GM19035 (cell line): ENCODE measurements around the gene PDE8A.

Source experiments
- ATAC-seq: cut with Tn5 transposase; IDR thresholded peaks from one replicate; pipeline ENCODE4 v1.9.1; 2021; ENCODE audit not compliant: unreplicated experiment

The PDE8A gene

DNA sequence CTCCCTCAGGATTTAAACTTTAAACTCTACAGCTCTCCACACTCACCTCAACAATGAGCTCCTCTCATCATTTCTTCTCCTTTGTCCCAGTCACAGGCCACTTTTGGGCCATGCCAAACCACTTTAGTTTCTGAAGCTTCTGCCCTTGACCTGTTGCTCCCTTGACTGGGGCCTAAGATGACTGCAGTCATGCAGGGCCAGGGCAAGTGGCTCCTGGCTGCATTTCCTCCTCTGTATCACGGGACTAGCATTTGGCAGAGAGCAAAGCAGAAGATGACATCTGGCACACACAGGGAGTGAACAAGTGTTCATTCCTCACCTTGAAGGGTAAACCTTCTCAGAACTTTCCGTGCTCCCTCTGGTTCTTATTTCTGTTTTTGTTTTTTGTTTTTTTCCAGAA, 136.9 kb downstream of the PDE8A start:
- no peak for ATAC-seq

DNA sequence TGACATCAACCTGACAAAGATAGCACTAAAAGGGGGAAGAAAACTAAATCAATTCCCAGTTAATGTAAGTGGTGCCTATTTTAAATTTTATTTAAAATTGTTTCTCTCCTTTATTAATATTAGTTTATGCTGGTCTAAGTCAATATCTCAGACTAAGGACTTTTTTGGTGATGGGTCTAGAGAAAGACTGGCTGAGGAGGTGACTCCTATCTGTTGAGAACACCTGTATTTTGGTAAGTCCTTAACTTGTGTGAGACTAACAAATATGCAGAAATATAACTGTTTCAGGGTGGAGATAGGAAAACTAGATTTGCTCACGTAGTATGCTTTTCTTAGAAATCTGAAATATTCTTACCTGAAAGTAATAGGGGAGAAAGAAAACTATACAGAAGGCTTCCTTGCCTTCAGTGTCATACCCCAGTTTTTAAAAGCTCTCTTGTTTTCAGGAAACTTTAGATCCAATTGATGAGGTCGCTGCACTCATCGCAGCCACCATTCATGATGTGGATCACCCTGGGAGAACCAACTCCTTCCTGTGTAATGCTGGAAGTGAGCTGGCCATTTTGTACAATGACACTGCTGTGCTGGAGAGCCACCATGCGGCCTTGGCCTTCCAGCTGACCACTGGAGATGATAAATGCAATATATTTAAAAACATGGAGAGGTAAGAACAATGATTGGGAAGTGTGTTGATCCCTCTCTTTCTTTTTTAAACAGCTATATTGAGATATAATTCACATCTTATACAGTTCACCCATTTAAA, 138.9 kb downstream of the PDE8A start:
- no peak for ATAC-seq

DNA sequence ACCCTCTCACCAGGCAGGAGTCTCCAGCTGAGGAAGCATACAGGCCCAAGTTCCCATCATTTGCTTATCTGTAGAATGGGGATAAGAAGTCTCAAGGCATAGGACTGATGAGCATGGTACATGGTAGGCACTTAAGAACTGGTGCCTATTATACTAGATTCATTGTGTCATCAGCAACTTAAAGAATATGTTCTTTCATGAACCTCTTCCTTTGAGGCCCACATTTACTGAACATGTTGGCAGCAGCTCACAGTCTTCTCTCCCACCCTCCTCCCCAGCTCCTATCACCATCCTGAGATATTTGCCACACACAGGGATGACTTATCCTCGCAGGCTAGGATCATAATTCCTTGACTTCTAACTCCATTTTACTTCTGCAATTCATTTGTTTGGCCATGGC, 142.5 kb downstream of the PDE8A start:
- ATAC-seq, result no peak

DNA sequence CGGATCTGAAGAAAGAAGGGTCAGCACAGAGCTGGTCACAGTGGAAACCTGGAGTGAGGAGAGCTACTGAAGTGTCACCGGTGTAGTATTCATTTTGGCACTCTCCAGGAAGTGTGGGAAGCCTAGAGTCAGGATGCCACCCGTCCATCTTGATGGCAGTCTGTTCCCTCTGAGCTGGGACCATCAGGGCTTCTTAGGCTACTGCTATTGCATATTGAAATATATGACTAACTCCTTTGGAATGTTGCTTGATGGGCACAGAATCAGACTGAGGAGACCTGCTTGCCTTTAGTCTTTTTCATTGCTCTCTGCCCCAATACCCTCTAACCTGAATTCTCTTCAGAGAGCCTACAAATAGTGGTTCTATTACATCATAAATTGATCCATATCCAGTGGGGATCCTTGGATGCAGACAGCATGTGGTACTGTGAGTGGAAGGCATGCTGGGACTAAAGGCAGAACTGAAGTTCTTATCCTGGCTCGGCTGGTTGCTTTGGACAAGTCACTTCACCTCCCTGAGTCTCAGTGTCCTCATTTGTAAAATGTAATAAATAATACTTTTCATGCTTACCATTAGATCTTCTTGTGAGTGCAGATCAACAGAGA, 143.5 kb downstream of the PDE8A start:
- ATAC-seq, result no peak

GRCh38 chr15:85128621-85129020, 147.0 kb downstream of the PDE8A start:
- no peak for ATAC-seq

- ATAC-seq, result no peak
Observed at GRCh38 chr15:85129881-85130280, 148.2 kb downstream of the PDE8A start.

DNA sequence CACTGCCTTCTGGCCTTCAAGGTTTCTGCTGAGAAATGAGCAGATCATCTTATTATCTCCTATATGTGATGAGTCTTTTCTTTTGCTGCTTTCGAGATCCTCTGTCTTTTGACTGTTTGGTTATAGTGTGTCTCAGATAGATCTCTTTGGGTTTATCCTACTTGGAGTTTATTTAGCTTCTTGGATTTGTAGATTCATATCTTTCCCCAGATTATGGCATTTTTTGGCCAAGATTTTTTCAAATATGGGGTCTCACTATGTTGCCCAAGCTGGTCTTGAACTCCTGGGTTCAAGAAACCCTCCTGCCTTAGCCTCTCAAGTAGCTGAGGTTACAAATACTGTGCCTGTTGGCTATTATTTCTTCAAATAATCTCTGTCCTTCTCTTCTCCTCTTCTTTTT, 150.3 kb downstream of the PDE8A start:
- ATAC-seq, result no peak

DNA sequence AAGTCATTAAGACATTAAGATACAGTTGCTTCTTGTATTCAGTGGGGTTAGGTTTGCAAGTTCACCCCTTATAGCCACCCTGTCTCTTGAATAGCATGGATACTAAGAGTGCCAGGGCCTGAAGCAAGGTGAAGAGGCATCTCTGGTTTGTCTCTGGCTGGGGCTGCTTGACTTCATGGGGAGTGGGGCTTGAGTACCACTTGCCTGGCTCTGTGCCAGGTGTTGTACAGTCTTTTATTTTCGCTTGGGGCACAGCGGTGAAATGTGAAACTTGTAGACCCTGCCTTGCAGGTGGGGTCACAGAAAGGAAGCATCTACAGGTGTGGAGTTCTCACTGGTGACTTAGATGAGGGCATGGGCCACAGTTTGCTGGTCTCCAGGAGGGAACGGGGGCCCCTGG, 152.1 kb downstream of the PDE8A start:
- no peak for ATAC-seq

DNA sequence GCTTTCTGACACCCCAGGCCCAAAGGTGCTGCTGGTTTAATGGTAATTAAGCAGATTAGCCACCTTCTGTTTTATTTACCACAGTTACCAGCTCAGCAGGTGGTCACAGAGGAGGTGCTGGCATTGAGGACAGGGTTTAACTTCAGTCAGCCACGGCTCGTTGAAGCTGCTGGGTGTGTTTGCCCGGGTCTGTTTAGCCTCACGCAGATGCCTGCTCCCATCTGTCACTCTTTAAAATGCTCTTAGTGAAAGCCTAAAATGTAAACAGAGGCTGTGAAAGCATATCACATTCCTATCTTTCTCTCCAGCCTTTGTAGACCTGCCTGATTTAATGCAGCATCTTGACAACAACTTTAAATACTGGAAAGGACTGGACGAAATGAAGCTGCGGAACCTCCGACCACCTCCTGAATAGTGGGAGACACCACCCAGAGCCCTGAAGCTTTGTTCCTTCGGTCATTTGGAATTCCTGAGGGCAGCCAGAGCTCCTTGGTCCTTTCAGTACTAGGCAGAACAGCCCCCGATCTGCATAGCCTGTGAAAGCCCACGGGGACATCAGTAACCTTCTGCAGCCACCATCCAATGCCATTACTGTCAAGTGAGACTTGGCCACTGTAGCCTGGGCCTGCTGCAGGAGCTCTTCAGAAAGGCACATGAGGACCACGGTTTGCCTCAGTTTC, 156.0 kb downstream of the PDE8A start:
- ATAC-seq, result no peak

- no peak for ATAC-seq
Observed at GRCh38 chr15:85139391-85139790, 157.7 kb downstream of the PDE8A start.

DNA sequence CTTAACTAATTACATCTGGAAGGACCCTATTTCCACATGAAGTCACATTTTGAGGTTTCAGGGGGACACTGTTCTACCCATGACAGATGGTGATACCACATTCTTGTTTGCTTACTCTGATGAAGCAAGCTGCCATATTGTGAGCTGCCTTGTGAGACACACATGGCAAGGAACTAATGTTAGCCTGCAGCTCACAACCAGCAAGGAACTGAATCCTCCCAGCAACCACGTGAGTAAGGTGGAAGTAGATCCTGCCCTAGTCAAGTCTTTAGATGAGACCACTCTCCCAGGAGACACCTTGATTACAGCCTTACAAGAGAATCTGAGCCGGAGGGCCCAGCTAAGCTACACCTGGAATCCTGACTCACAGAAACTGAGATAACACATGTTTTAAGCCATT, 160.1 kb downstream of the PDE8A start:
- ATAC-seq, result no peak

DNA sequence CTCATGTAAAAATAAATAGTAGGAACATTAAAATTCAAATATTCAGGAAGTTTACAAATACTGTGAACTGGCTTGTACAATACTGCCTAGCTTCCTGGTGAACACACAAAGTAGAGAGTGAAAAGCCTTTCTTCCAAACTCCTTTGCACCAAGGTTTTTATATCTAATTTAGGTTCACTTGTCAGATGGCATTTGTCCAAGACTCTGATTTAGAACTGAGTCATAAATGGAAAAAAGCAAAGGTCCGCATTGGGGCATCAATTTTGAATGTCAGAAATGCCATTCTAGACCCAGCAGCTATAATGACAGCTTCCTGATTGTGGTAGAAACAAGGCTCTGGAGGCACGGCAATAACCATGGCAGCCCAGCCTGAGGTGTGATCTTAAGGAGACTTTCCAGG, 160.7 kb downstream of the PDE8A start:
- ATAC-seq, result no peak

DNA sequence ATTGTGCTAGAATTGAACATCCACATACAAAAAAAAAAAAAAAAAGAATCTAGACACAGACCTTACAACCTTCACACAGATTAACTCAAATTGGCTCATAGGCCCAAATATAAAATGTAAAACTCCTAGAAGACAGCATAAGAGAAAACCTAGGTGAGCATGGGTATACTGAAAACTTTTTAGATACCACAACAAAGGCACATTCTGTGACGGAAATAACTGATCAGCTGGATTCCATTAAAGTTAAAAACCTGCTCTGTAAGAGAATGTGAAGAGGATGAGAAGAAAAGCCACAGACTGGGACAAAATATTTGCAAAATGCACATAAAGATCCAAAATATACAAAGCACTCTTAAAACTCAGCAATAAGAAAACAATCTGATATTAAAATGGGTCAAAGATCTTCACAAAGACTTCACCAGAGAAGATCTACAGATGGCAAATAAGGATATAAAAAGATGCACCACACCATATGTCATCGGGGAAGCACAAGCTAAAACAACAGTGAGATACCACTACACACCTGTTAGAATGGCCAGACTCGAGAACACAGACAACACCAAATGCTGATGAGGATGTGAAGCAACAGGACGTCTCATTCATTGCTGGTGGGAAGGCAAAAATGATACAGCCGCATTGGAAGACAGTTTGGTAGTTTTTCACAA, 167.9 kb downstream of the PDE8A start:
- no peak for ATAC-seq

DNA sequence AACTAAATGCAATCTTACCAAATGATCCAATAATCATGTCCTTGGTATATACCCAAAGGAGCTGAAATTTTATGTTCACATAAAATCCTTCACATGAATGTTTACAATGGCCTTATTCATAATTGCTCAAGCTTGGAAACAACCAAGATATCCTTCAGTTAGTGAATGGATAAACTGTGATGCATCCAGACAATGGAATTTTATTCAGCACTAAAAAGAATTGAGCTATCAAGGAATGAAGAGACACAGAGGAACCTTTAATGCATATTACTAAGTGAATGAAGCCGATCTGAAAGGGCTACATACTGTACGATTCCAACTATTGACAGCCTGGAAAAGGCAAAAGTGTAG, 168.4 kb downstream of the PDE8A start:
- ATAC-seq, result no peak

GRCh38 chr15:85151145-85151544, 169.5 kb downstream of the PDE8A start:
- no peak for ATAC-seq

- ATAC-seq, result no peak
Observed at GRCh38 chr15:85151861-85152260, 170.2 kb downstream of the PDE8A start.

- no peak for ATAC-seq
Observed at GRCh38 chr15:85154061-85154460, 172.4 kb downstream of the PDE8A start.

DNA sequence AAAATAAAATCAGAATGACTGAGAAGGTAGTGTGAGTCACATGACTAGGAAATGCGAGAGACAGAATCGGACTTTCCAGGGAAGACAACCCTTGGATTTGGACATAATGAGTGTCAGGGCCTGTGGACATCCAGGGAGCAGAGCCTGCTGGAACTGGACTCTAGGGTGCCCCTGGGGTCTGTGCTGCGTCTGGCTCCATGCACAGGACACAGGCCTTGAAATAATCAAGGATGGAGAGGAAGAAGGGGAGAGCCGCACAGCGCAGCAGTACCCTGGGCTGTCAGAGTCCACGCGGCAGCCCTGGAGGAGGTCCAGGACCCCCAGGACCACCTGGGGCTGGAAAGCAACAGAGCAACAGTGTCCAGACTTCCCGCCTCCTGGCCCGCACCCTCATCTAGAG, 173.7 kb downstream of the PDE8A start:
- ATAC-seq, result no peak

DNA sequence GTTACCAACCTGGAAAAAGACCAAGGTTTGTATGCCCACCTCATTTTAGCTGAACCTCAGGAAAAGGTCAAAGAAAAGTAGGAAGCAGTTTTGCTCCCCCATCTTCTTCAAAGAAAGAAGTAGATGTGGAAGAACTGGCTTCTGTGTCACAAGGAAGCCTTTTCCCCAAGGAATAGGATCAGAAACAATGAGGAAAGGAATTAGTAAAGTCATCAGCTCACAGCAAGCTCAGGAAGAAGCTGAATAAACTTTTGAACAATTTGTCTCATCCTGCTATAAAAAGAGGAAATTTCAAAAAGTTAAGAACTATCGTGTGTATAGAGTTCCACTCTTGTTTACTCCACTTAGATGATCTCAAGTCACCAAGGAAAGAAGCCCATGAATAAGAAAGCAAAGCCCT, 174.2 kb downstream of the PDE8A start:
- no peak for ATAC-seq

DNA sequence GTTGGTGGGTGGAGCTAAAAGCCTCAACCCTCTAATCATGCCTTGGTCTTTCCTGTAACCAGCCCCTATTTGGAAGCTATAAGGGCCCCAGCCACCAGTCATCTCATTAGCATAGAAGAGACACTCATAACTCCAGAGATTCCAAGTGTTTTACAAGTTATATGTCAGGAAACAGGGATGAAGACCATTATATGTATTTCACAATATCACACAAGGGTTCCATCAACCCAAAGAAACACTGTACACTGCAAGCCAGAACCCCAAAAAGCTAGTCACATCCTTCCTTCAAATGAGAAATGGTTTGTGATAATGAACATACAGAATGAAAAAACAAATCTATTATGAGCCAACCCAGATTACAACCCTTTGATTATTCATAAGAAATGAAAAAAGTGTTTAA, 175.7 kb downstream of the PDE8A start:
- no peak for ATAC-seq

DNA sequence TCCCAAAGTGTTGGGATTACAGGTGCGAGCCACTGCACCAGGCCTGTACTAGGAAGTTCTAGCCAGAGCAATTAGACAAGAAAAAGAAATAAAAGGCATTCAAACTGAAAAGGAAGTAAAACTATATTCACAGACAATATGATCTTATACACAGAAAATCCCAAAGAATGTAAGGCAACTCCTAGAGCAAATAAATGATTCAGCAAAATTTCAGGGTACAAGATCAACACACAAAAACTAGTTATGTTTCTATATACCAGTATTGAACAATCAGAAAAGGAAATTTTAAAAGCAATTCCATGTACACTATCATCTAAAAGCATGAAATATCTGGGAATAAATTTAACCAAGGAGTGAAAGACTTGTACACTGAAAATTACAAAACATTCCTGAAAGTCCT, 180.6 kb downstream of the PDE8A start:
- ATAC-seq, result no peak
